HG02981 (cell line): ENCODE data around the gene SHB.
A peak's percentile ranks its signal among the peaks of the same experiment; 100 is the strongest.

Experiments used
- ATAC-seq: cut with Tn5 transposase; IDR thresholded peaks from one replicate; pipeline ENCODE4 v1.9.1; 2021; ENCODE audit warnings: mild to moderate bottlenecking, moderate library complexity; ENCODE audit not compliant: unreplicated experiment

SHB gene

DNA sequence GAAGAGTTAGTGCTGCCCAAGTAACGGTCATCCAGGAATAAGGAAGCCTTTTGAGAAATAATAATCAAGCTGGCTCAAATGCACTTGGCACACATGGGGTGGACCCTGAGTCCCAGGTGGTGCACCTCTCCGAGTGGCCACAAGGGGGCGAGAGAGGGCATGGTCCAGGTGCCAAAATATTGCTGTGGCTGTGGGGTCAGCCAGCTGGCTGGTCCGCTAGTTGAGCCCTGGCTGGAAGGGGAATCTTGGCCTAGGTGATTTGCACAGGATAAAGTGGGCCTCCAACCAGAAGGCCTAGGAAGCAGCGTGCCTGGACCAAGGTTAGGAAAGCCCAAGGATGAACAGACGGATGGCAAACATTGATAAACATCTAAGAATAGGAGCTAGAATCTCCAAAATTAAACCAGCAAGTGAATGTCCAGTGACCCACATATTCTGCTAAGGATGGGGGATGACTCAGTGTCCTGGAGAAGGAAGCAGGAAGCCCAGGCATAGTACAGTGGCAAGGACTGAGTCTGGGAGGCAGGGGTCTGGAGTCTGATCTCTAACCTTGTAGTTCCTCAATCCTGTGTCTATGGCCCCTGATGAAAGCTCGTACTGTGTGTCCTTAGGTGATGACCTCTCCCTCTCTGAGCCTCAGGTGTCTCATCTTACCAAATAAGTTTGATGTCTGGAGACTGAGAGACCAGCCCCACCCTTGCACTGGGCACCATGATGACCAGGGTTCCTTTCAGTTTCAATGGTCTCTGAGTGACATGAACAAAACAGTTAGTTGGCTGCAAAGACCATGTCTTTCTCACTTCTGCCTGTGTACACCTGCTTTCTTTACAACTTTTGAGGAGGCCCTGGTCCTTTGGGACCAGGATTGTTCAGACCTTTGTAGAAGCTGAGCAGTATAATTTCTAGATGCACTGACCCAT, 19.2 kb upstream of the SHB start:
- ATAC-seq, result peak; percentile 48

DNA sequence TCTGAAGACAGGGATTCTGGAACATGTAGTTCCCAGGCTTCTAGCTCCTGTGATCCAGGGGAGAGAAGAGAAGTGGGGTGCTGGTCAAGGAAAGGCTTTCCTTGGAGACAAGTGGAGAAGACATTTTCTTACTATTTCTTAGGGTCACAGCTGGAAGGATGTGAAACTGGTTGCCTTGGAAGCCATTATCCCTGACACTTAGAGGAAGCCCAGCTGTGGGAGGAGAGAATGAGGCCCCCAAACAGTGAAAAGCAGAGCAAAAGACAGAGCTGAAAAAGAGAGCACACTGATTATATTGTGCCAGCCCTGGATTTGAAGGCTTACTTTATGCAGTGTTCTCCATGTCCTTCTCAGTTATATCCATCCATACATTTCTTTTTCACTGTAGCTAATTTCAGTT, 17.5 kb upstream of the SHB start:
- ATAC-seq, result no peak

DNA sequence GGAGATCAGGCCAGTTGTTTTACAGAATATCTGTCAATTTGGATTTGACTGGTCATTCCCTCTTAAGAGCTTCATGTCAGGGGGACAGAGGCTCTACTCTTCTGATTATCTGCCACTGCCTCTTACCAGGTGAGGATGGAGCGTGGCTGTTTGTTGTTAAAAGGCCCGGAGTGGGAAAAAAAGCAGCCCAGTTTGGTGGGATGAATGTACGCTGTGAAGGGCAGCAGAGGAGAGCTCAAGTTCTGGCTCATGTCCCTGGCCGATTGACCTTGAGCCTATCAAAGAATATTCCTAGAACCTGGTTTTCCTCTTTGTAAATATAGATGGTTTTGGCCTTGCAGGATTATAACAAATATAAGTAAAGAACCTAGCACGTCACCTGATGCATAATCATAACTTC, 16.3 kb upstream of the SHB start:
- no peak for ATAC-seq

DNA sequence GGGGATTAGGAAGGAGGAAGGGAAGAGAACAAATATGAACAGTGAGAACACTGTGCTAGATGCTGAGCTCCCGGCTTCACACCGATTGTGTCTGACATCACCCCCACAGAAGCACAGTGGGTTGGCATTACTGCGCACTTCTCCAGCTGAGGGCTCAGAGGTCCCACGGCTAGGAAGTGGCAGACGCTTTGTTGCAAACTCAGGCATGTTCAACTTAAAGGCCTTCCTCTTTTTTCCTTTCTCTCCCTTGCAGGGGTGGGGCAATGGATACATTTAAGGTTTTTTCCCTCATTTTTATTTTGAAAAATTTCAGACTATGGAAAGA, 15.5 kb upstream of the SHB start:
- no peak for ATAC-seq

DNA sequence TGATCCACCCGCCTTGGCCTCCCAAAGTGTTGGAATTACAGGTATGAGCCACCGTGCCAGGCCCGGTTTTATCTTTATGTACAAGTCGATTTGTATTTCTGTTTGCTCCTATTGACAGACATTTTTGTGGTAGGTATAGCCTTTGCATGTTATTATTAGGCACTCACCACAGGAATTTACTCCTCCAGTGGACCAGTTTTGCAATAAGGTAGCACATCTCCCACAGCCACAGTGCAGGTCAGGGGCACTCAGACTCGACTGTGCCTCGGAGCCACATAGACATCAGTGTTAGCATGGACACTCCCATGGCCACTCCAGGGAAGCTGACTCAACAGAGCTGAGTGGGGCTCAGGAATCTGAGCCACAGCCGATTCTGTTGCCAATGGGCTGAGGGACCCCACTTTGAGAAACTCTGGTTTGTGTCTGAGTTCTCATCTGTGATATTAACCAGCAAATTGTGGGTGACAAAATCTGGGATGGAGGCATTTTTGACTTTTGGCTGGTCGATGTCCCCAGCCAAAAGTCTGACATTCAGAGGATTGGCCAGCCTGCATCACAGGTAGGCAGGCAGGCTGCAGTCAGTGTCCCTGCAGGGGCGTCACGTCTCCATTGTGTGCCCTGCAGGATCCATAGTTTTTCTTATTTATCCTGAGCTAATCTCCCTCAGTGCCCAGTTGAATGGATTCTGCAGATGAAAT, 15.0 kb upstream of the SHB start:
- no peak for ATAC-seq

DNA sequence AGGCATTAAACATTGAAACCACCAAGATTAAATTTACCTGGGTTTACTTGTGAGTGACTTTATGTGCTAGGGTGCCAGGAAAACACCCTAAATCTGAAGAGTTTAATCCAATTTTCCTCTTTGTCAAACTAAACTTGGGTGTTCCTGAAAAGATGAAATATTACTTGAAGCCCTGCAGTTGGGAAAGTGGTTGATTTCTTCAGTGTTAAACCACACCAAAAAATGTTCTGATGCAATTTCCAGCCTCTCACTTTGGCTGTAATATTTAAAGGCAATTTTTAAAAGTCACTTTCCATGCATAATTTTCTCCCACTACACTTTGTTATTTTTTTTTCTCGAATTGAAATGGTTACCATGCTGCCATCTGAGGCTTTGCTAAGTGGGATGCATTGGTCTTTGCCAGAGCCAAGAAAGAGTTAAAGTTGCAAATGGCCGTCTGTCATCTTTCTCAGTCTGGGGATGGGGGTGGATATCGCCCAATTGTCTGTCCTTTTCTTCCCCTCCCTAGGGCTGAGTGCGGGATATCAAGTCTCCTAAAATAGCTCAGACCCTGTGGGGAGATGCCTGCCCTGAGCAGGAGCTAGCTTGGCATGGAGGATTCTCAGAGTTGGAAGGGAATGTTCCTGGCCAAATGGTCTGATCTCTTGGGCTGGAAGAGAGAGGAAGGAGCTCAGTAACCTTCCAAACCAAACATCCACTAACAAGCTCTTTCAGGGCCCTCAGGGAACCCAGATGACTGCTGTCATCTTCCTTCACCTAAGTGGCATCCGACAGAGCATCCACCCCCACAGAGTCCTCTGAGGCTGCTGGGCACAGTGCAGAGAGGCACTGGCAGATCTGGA, 13.6 kb upstream of the SHB start:
- no peak for ATAC-seq

DNA sequence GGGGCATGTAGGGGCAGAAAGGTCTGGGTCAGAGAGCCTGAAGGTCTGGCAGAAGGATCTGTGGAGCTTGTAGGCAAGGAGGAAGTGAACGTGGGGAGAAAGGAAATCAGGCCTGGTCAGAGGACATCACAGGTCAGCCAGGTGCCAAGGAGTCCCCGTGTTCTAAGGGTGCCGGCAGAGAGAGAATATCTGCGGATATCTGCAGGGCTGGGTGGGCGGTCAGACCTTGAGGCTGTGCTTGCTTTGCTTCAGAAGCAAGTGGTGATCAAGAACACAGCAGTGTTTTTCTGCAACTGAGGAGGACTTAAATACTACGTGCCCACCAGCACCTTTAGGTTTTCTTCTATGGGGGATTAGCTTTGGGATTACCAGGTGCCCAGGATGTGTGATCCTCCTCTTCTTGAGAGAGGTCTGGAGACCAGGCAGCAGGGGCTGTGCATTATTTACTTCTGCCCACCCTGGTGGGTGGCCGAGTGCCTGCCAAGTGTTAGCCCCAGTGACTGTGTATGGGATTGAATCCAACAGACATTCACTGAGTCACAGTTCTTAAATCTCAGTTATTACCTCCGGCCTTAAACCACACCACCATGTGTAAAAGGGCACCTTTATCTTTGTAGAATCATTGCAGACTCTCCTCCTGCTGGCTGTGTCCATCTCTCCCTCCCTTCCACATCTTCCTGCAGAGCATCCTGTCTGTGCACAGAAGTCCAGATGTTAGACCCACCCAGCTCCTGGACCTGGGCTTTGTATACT, 12.5 kb upstream of the SHB start:
- no peak for ATAC-seq

DNA sequence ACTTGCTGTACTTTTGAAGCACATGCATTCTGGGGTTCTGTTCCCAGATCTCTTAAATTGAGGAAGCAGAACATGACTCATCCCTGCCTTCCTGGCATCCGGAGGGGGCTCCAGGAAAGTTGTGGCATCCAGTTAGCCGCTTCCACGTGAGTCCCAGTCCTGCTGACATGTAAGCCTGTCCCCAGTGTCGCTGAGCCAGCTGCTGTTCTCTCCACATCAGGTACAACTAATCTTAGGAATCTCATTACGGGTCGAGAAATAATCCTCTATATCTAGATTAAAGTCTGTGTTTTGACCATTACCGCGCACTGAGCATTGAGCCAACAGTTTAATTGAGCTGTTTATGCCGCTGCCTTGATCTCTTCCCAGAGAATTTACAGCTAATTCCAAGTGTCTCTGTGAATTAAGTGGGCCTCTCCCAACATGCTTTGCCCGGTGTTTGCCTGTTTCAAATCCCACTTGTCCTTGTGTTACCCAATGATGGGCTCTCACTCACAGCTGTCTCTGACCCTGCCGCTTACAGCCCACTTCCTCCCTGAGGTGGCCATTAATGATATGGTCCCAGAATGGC, 10.5 kb upstream of the SHB start:
- no peak for ATAC-seq

DNA sequence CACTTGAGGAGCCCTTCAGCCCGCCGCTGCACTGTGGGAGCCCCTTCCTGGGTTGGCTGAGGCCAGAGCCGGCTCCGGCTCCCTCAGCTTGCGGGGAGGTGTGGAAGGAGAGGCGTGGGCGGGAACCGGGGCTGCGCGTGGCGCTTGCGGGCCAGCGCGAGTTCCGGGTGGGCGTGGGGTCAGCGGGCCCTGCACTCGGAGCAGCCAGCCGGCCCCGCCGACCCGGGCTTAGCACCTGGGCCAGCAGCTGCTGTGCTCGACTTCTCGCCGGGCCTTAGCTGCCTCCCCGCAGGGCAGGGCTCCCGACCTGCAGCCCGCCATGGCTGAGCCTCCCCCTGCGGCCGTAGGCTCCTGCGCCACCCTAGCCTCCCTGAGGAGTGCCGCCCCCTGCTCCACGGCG, 6.2 kb upstream of the SHB start:
- no peak for ATAC-seq

DNA sequence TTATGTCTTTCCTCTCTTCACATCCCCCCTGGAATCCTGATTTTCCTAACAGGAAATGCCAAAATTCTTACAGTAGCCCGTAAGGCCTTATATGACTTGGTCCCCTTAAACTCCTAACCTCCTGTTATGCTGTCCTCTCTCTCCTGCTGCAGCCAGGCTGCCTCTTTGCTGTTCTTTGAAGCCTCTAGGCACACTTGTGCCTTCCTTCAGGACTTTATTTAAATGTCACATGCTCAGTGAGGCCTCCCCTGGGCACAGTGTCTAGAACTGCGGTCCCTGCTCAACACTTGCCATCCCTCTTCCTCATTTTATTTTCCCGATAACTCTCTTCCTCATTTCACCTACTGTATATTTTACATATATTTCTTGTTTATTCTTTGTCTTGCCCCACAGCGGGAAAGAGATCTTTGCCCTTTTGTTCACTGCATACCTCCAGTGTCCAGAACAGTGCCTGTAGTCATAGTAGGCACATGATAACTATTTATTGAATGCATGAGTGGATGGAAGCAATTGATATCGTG, 5.5 kb upstream of the SHB start:
- ATAC-seq, result no peak

DNA sequence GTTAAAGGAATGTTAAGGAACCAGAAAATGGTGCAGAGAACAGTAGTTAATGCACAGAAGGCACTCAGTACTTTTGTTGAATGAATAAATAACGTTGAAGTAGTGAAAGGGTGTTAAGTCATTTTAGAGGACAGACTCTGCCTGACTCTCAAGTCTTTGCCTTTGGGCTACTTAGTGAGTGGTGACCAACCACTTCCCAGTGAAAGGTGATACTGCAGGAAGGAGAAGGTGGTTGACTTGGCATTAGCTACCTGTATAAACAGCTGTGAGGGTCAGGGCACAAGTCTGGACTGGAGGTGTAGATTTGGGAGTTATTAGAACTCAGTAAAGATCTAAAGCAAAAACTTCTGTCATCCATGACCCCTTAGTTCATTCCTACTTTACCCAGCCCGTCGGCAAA, 4.9 kb upstream of the SHB start:
- no peak for ATAC-seq

DNA sequence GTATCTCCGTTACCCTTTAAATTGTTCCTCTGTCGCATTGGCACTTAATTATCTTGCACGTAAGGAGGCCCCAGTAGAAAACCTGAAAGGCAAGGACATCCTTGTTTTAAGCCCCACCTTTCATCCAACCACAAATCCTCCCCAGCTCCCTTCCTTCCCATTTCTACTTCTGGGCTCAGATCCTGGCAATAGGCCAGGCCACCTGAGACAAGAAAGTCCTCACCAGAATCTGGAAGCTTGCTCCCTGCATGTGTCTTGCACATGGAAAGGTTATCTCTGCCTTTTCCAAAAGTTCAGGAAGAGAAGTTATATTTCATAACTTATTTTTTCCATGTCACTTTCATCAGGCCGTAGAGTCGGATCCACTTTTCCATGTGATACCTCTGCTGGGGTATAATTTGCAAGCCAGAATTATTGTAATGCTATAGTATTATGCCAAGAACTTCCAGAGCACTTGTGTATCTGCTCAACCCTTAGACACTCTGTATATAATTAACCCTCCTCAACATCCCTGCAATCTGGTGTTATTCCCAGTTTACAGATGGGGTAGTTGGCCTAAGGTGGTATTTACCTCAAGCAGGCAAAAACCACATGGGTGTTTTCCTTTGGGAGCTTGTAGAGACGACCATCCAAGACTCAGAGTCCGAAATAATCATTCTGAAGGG, 2.6 kb upstream of the SHB start:
- no peak for ATAC-seq

DNA sequence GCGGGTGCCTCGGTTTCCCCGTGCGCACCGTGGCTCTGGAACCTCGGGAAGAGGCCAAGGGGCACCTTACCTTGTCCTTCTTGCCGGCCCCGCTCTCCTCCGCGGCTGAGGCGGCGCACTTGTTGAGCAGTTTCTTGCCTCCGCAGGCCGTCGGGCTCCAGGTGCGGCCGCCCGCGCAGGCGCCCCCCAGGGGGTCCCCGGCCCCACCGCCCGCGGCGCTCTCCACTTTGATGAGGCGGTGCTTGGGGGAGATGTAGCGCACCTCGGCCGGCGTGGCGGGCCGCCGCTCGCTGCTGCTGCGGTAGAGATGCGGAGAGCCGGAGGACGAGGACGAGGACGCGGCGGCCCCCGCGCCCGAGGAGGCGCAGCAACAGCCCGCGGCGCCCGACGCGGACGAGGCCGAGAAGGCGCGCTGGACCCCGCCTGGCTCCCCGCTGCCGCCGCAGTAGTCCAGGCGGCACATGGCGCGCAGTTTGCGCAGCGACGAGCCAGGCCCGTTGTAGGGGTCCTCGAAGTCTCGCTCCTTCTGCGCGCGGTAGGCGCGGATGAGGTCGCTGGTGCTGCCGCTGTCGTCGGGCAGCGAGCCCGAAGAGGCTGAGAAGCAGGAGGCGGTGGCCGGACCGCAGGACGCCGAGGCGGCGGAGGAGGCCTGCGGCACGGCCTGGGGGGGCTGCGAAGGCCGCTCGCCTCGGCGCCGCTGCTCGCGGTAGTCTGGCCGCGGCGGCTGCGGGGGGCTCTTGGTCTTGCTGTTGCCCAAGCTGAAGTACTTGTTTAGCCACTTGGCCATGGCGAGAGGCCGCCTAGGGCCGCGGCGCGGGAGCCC, 957 bp downstream of the SHB start:
- ATAC-seq, result no peak

DNA sequence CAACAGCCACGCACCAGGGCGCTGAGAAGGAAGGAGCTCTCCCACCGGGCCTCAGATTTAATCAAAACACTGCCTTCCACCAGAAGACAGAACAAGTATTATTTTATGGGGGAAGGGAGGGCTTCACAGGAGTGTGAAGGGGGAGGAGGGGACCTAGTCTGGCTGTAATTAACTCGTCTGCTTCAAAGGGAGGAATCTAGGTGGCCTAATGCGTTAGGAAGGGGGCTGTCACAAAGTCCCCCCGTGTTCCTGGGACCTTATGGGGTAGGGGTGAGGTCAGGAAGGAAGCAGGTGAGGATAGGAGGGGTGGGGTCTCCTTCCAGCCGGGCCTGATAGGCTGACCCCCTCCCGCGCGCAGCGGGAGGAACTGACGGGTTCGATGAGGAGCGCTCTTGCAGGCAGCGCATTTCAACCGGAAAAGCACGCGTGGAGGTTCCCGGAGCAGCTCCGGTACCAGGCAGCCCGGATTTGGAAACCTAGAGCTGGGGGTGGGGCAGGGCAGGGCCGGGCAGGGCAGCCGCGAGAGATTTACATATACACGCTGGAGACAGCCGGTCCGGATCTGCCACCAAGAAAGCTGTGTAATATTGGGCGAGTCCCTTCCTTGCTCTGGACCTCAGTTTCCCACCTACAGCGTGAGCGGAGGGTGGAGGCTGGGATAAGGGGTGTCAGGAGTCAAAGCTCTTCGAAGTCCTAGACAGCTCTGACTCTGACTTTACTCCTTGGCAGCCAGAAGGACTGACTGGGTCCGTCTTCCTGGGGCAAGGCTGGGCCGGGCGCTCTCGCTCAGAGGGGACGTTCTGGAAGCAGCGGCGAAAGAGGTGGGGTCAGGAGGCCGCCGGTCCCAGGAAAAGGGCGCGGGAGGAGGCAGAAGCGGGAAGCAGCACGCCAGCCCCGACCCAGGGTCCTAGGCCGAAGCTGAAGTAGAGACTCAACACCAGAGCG, 1.8 kb downstream of the SHB start:
- no peak for ATAC-seq

DNA sequence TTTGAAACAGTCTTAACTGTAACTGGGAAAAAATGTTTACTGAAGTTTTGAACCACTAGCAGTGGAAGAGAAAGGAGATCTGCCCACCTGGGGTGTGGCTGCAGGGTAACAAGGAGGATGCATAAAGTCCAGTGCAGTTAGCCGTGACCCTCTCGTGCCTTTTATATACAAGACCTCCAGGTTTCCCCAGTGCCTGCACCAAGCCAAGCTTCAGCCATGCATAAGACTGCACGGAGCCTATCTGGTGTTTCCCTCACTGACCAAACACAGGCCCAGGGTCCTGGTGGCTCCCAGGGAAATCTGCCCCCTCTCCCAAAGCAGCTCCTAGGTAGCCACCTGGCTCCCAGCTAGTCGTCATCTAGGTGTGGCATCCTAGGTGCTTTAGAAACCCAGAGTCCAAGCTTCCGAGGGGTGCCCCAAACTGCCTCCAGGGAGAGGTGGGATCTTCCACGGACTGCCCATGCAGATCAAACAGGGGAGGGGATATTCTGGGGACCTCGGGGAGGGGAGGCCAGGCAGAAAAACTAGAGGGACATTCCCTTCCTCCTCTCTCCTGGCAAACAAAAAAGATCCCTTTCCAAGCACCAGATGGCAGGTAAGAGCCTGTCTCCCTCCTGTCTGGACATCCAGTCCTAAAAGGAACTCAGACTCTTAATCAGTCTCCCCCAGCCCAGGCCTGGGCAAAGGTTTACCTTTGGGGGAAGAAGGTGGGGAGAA, 2.7 kb downstream of the SHB start:
- ATAC-seq, result no peak

DNA sequence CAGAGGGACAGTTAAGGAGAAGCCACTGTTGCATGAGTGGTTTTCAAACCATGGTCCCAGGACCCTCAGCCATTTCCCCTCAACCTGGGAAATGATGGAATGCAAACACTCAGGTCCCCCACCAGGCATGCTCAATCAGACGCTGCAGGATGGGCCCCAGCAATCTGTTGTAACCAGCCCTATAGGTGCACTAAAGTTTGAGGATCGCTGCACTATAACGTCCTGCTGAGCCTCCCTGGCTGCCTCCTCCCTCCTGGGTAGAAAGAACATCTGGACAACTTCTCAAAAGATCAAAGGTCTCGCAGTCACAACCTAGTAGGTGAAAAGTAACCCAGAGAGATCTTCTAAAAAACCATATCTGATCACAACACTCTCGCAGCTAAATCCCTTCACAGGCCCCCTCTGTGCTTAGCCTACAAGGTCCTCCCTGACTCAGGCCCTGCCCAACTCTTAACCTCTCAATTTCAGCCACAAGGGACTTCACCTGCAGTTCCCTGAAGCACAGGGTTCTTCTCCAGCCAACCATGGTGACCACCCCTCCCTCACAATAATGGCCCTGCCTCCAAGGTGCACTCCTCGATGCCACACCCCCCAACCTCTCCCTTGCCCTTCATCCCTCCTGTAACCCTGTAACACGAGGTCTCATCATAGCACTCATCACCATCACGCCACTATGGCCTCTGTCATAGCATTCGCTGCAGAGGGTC, 3.5 kb downstream of the SHB start:
- ATAC-seq, result peak; percentile 36
